ENCODE data around the gene KRTAP19-7. TPM values are rescaled to one million over a fixed set of nuclear protein-coding genes. Genes with fewer than 3 reads are reported as not detected.

The KRTAP19-7 gene
- total and polyA plus RNA-seq, 2 of the 4 experiments (the other 2 are of a cell fraction): not detected

- in situ Hi-C loops (cut with MboI; ENCODE audit: low sequenced_read_pairs) (no loop called here), intact Hi-C loops (cut with micrococcal nuclease) (no loop called here), dilution Hi-C loops (cut with HindIII; ENCODE audit: low sequenced_read_pairs, unreplicated experiment) (no loop called here)
- H3K9me3 ChIP-seq (ENCODE audit: control insufficient read depth, insufficient read depth, low read length): peaks cover 7% of the 10 kb centered on the region
- no peaks in the 10 kb centered on the region for H3K4me1 ChIP-seq (ENCODE audit: control insufficient read depth, insufficient read depth, low read length)
- no peak within 1 kb of the TSS for H2AFZ ChIP-seq (replicated peaks; ENCODE audit: low read length, poor library complexity)
- H4K8ac ChIP-seq (ENCODE audit: low read depth in 2 of 2, low read length in 2 of 2): no peak within 1 kb of the TSS
- no peak within 1 kb of the TSS for H3K14ac ChIP-seq (replicated peaks; ENCODE audit: low read depth, low read length)
- H3K9me1 ChIP-seq (ENCODE audit: insufficient read depth, low read length): no peaks in the 10 kb centered on the region
- H2BK120ac ChIP-seq (ENCODE audit: low read depth, low read length): no peak within 1 kb of the TSS
- no peak within 1 kb of the TSS for H3K23ac ChIP-seq (ENCODE audit: low read depth, low read length)
- ATAC-seq (ENCODE audit: low read depth) (no peak), DNase-seq (no peak)
- TF ChIP-seq ELK1 (IDR thresholded peaks at IDR 0.05; ENCODE audit: borderline replicate concordance, low read depth, low read length): no peak
- TF ChIP-seq CTCF (conservative IDR thresholded peaks at IDR 0.05; ENCODE audit: low read depth, low read length): no peak
- TF ChIP-seq MAZ (IDR thresholded peaks at IDR 0.05; ENCODE audit: borderline replicate concordance, low read depth, low read length): no peak
- TF ChIP-seq RAD21 (IDR thresholded peaks at IDR 0.05; ENCODE audit: low read length): no peak
- TF ChIP-seq CEBPB (IDR thresholded peaks at IDR 0.05; ENCODE audit: low read depth, low read length): no peak
- TF ChIP-seq USF2 (IDR thresholded peaks at IDR 0.05; ENCODE audit: low read depth, low read length): no peak
- TF ChIP-seq BHLHE40 (IDR thresholded peaks at IDR 0.05; ENCODE audit: low read depth, low read length): no peak
- TF ChIP-seq RFX5 (IDR thresholded peaks at IDR 0.05; ENCODE audit: low read depth, low read length): no peak
- TF ChIP-seq SMC3 (IDR thresholded peaks at IDR 0.05; ENCODE audit: low read depth, low read length): no peak
- no peak for TF ChIP-seq MXI1 (IDR thresholded peaks at IDR 0.05; ENCODE audit: borderline replicate concordance, low read depth, low read length)
- H4K5ac ChIP-seq (ENCODE audit: low read depth, low read length): no peak within 1 kb of the TSS
- no peak within 1 kb of the TSS for H3K4me2 ChIP-seq (ENCODE audit: low read depth, low read length)
- H3K27me3 ChIP-seq (ENCODE audit: control insufficient read depth, insufficient read depth, low read length): no peaks in the 10 kb centered on the region
- no peak within 1 kb of the TSS for H3K18ac ChIP-seq (ENCODE audit: low read depth, low read length)
- H4K91ac ChIP-seq (ENCODE audit: insufficient read depth, low read depth, low read length): no peak within 1 kb of the TSS
- H2BK15ac ChIP-seq (ENCODE audit: low read depth, low read length): no peak within 1 kb of the TSS
- POLR2A ChIA-PET (ENCODE audit: unreplicated experiment): no interaction called here
- no CpG with 5 or more reads among the region's 4 CpGs for WGBS, 2 experiments (ENCODE audit: extremely low coverage in 2 of 2, insufficient read length in 1 of 2)
- no peak within 1 kb of the TSS for H2AK5ac ChIP-seq (ENCODE audit: low read depth, low read length)
- no peak within 1 kb of the TSS; the same call in 1 of the 2 replicates for H3K56ac ChIP-seq (ENCODE audit: extremely low read depth, insufficient read depth, low read length)
- H2AK9ac ChIP-seq (replicated peaks; ENCODE audit: low read depth, low read length, poor library complexity): no peak within 1 kb of the TSS
- BruUV-seq (replicated peaks): no TSS peak
- no peak within 1 kb of the TSS for H3K4me3 ChIP-seq (ENCODE audit: insufficient read depth, low read depth, low read length)
- no peak within 1 kb of the TSS for H3K4ac ChIP-seq (ENCODE audit: low read depth, low read length)
- CTCF ChIA-PET: no interaction called here
- H2BK5ac ChIP-seq (ENCODE audit: low read depth, low read length, poor library complexity, severe bottlenecking): no peak within 1 kb of the TSS
- no peaks in the 10 kb centered on the region for H4K20me1 ChIP-seq (ENCODE audit: insufficient read depth, low read length)
- H3K36me3 ChIP-seq (ENCODE audit: control insufficient read depth, insufficient read depth, low read length): no peaks in the 10 kb centered on the region
- H3K79me1 ChIP-seq (ENCODE audit: low read depth in 1 of 2, low read length in 2 of 2): no peaks in the 10 kb centered on the region
- H2BK20ac ChIP-seq (ENCODE audit: low read depth, low read length): no peak within 1 kb of the TSS
- no peak within 1 kb of the TSS for H3K27ac ChIP-seq (ENCODE audit: insufficient read depth, low read length)
- H3K9ac ChIP-seq (ENCODE audit: low read depth, low read length): no peak within 1 kb of the TSS
Observed at GRCh38 chr21:30592140-30592539, 31.0 kb upstream of the KRTAP19-7 start, which contains the start of gene KRTAP6-3. Gene KRTAP6-3 (plus strand): TSS chr21:30592440. CDS start chr21:30592446, 6 bp downstream.
